ENCODE measurements around the gene AP3S2.

The AP3S2 gene

GRCh38 chr15:89781055-89781454 is 112.7 kb downstream of the AP3S2 start:
- TF ChIP-seq CTCF (IDR thresholded peaks at IDR 0.05): no peak

GRCh38 chr15:89780601-89781000 is 113.2 kb downstream of the AP3S2 start:
- TF ChIP-seq CTCF (IDR thresholded peaks at IDR 0.05): no peak
